Measurements from ENCODE around the gene ABTB1. TPM values are rescaled to one million over a fixed set of nuclear protein-coding genes. Genes with fewer than 3 reads are reported as not detected.

The ABTB1 gene
- total RNA-seq, 2 experiments from 2014 or later: 4.4 to 14.5 TPM

DNA sequence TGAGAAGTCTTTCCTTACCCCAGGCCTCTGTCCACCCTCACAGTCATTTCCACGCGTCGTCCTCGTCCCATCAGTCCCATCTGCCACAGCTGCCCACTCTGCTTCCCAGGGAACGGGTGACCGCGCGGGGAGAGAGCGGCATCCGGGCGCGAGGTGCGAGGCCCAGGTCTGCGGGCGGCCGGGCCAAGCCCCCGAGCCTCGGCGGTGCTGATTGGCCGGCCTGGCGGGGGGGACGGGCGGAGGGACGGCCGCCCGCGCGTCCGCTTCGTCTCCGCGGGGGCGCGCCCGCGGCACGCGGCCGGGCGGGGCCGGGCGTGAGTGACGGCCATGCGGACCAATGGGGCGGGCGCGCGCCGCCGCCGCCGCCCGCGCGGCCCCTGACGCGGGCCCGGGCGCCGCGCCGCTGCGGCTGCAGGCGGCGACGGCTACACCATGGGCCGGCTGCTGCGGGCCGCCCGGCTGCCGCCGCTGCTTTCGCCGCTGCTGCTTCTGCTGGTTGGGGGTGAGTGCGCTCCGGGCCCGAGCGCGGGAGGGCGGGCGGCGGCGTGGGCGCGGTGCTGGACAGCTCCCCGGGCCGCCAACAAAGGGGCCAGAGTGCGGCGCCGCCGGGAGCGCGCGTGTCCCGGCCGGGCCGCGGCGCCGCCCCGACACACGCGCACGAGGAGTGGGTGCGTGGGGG, 43.8 kb upstream of the ABTB1 start, which contains the start of gene PODXL2:
TSS of gene PODXL2 (plus strand) at position 398 of the 679 bp plus-strand sequence. CDS start at position 433, 35 bp downstream.
- peaks cover 17% of the 10 kb centered on the region for H3K4me1 ChIP-seq (ENCODE audit: insufficient read depth, low read length, poor library complexity, severe bottlenecking)
- peak within 1 kb of the TSS; percentile 54; the same call in 1 of the 2 replicates for H2AFZ ChIP-seq (ENCODE audit: low read length)
- no peaks in the 10 kb centered on the region for H3K79me2 ChIP-seq (ENCODE audit: insufficient read depth, low read depth, low read length)
- H3K27ac ChIP-seq (ENCODE audit: low read depth, low read length, poor library complexity, severe bottlenecking): no peak within 1 kb of the TSS
- POLR2A ChIA-PET: no interaction called here
- H3K36me3 ChIP-seq (ENCODE audit: insufficient read depth, low read length): no peaks in the 10 kb centered on the region
- no peaks in the 10 kb centered on the region for H3K9me3 ChIP-seq (ENCODE audit: low read length)
- intact Hi-C loops (cut with micrococcal nuclease; ENCODE audit: unreplicated experiment): no loop called here
- peak within 1 kb of the TSS; percentile 71 for H3K4me3 ChIP-seq (ENCODE audit: low read depth, low read length, poor library complexity, severe bottlenecking)
- H3K9me2 ChIP-seq (ENCODE audit: insufficient read depth, low read length): no peaks in the 10 kb centered on the region
- H4K20me1 ChIP-seq (ENCODE audit: insufficient read depth, low read length): no peaks in the 10 kb centered on the region
- peak within 1 kb of the TSS; percentile 55 for H3K4me2 ChIP-seq (ENCODE audit: low read length)
- CTCF ChIA-PET (ENCODE audit: unreplicated experiment): no interaction called here
- DNase-seq (ENCODE audit: low spot score): peak; percentile 61
- no peak for TF ChIP-seq EZH2phosphoT487 (IDR thresholded peaks at IDR 0.05; ENCODE audit: borderline replicate concordance, low read depth, low read length)
- TF ChIP-seq, protein P1, sequence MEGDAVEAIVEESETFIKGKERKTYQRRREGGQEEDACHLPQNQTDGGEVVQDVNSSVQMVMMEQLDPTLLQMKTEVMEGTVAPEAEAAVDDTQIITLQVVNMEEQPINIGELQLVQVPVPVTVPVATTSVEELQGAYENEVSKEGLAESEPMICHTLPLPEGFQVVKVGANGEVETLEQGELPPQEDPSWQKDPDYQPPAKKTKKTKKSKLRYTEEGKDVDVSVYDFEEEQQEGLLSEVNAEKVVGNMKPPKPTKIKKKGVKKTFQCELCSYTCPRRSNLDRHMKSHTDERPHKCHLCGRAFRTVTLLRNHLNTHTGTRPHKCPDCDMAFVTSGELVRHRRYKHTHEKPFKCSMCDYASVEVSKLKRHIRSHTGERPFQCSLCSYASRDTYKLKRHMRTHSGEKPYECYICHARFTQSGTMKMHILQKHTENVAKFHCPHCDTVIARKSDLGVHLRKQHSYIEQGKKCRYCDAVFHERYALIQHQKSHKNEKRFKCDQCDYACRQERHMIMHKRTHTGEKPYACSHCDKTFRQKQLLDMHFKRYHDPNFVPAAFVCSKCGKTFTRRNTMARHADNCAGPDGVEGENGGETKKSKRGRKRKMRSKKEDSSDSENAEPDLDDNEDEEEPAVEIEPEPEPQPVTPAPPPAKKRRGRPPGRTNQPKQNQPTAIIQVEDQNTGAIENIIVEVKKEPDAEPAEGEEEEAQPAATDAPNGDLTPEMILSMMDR (conservative IDR thresholded peaks at IDR 0.05; ENCODE audit: low read length): no peak
- BruUV-seq (replicated peaks): no TSS peak

DNA sequence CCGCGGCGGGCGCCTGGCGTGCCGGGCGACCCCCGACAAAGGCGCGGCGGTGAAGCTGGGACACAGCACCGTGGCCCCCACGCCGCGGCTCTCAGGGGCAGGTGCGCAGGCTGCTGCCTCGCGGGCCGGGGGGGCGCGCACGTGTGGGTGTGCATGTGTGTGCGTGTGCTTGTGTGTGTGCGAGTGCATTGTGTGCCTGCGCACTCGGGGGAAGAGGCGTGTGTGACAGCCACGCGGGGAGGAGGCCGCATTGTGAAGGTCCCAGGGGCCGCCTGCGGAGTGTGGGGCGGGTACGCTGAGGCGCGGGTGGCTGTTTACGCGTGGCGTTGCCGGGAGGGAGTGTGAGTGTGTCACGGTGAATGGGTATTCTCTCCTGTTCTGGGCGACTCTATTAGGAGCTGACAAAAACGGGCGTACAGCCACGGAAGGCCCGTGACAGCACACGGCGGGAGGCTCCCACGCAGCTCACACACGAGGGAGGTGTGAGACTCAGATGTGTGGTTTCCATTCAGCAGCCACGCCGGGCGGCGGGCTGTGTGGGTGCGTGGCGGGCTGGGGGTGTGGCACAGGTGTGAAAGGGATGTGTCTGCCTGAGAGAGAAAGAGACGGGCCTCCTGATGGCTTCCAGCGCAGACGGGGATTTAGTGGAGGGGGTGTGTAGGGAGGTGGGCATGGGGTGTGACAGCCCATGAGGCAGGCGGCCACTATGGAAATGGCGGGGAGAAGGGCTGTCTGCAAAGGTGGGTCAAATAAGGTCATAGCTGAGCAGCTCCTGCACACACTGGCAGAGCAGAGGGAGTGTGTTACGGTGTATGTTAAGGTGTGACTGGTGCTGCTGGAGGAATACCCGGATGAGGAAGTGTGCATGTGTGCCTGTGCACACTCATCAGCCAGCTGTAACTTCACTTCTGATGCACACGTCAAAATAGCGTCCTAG, 43.0 kb upstream of the ABTB1 start:
- H3K9me2 ChIP-seq (ENCODE audit: insufficient read depth, low read length): no peaks in the 10 kb centered on the region
- BruUV-seq (replicated peaks): no TSS peak
- no peak for TF ChIP-seq EZH2phosphoT487 (IDR thresholded peaks at IDR 0.05; ENCODE audit: borderline replicate concordance, low read depth, low read length)
- TF ChIP-seq, protein P1 (conservative IDR thresholded peaks at IDR 0.05; ENCODE audit: low read length): no peak
- H3K27ac ChIP-seq (ENCODE audit: low read depth, low read length, poor library complexity, severe bottlenecking): no peak overlapping the region
- H3K4me3 ChIP-seq (ENCODE audit: low read depth, low read length, poor library complexity, severe bottlenecking): peak overlapping the region; percentile 71
- H3K4me1 ChIP-seq (ENCODE audit: insufficient read depth, low read length, poor library complexity, severe bottlenecking): peaks cover 17% of the 10 kb centered on the region
- CTCF ChIA-PET (ENCODE audit: unreplicated experiment): no interaction called here
- no peaks in the 10 kb centered on the region for H3K79me2 ChIP-seq (ENCODE audit: insufficient read depth, low read depth, low read length)
- DNase-seq (ENCODE audit: low spot score): peak; percentile 80
- peak overlapping the region; percentile 55 for H3K4me2 ChIP-seq (ENCODE audit: low read length)
- H3K36me3 ChIP-seq (ENCODE audit: insufficient read depth, low read length): no peaks in the 10 kb centered on the region
- intact Hi-C loops (cut with micrococcal nuclease; ENCODE audit: unreplicated experiment): no loop called here
- POLR2A ChIA-PET: no interaction called here
- H2AFZ ChIP-seq (ENCODE audit: low read length): peak overlapping the region; percentile 54; the same call in 1 of the 2 replicates
- H3K9me3 ChIP-seq (ENCODE audit: low read length): no peaks in the 10 kb centered on the region
- H4K20me1 ChIP-seq (ENCODE audit: insufficient read depth, low read length): no peaks in the 10 kb centered on the region

Measured in OCI-LY7 (cell line).